ENCODE results near the gene ASL. TPM values are rescaled to one million over a fixed set of nuclear protein-coding genes. Genes with fewer than 3 reads are reported as not detected.

The ASL gene
- total RNA-seq = 58.2 and 84.7 TPM in 2 replicates

DNA sequence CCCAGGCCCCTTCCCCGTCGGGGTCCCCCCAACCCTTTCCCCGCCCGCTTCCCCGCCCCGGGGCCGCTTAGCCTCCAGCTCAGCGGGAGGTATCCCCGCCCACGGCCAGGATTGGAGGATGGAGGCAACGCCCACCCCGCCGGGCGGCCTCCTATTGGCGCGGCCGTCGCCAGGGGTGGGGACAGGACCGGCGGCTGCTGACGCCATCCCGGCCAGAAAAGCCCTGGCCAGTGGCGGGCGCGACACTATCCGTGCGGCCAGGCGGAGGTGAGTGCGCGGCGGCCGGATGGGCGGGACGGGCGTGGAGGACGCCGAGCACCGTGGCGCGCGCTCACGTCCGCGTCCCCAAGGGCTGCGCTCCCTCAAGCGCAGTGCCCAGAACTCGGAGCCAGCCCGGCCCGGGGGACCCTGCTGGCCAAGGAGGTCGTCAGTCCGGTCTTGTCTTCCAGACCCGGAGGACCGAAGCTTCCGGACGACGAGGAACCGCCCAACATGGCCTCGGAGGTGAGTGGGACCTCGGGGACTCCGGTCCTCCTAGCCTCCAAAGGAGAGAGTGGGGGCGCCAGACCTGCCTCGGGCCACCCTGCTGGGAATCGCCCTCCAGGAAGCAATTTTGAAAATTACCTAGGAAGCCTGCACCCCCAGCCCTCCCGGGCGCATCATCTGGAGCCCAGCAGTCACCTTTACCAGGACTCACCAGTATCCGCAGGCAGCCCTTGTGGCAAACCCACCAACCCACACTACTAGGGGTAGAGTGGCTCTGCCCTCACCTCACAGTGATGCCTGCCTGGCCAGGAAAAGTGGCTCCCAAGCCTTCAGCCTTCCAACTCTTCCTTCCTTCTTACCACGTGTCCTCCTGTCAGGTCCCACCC, at the start of gene ASL:
Gene ASL (plus strand): TSS at position 230 of the 872 bp plus-strand sequence. CDS start 263 bp downstream, at position 493.

DNA sequence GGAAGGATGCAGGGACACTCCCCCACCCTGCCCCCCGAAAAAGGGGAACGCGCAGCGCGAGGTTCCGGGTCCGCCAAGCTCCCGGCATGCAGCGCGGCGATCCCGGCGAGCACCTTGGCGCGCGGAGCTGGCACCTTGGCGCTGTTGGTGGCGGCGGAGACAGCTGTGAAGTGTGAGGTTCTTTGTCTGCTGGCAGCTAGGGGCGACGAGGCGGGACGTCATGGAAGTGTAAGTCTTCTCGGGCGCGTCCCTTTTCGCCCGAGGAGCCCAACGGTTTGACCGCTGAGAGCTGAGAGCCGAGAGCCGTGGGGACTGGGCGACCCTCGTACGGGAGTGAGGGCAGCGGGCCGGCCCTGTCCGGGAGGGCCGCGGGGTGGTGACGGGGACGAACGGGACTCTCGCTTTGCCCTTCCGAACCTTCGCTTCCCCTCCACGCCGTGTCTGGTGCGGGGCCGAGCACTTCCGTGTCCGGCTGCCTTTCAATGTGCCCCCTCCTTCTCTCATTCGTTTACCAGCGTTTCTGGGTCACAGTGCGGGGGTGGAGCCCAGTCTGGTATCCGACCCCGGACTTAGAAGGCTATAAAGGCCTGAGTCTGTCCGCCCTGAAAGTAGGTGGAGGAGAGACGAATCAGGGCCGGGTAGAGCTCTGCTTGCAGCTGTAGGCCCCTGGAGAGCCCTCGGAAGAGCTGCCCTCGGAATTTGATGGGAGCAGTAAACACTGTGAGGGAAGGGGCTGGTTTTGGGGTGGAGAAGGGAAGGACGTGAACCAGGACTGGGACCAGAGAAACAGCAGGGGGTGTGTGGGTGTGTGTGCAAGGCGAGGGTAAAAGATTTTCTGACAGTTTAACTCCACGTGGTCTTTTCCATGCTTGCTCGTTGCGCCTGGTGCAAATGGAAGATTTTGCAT, 39.4 kb downstream of the ASL start, which contains the start of gene CRCP:
Gene CRCP (plus strand): TSS at position 105 of the 907 bp plus-strand sequence. CDS start 116 bp downstream, at position 221.

Other genes with a start within 250 kb of the ASL start
- 9.8 and 15.5 TPM in 2 replicates for gene VKORC1L1, start 202.7 kb upstream of the ASL start, total RNA-seq
- gene GUSB, start 93.6 kb upstream of the ASL start, total RNA-seq = 23.7 and 41.9 TPM in 2 replicates
- gene CRCP, start 39.0 kb downstream of the ASL start, total RNA-seq = 21.7 and 22.2 TPM in 2 replicates
- gene TPST1, start 129.5 kb downstream of the ASL start, total RNA-seq = 71.6 and 122 TPM in 2 replicates